ENCODE data around the gene SLC9A9. TPM values are rescaled to one million over a fixed set of nuclear protein-coding genes. Genes with fewer than 3 reads are reported as not detected.

The SLC9A9 gene
- total and polyA plus RNA-seq, 2 of the 8 experiments (the other 6 are each of a cell fraction or from before 2014, with no cell fraction given): 0.48 to 1.1 TPM

GRCh38 chr3:143298380-143298779, 549.9 kb downstream of the SLC9A9 start:
- Histone ChIP-seq H3K23ac (ENCODE audit: insufficient read length) (no peak overlapping the region), H3K4me3 (ENCODE audit: extremely low read depth in 1 of 4, insufficient read depth in 2 of 4, low read depth in 3 of 4, low read length in 4 of 4) (no peak overlapping the region), H2BK120ac (replicated peaks; ENCODE audit: low read depth, low read length) (no peak overlapping the region), H2AFZ (ENCODE audit: low read length) (no peak overlapping the region), H4K8ac (ENCODE audit: extremely low read depth, insufficient read depth, low read length) (no peak overlapping the region), H3K4me1 (replicated peaks in 1 of 4; ENCODE audit: control insufficient read depth in 3 of 4, insufficient read depth in 4 of 4, low read length in 3 of 4) (peaks cover 0 to 4% (median 0%) of the 10 kb centered on the region in 4 experiments; a peak in 1 of 7 replicates), H3K18ac (ENCODE audit: extremely low read depth, low read length) (no peak overlapping the region), H4K20me1 (replicated peaks in 1 of 2; ENCODE audit: control insufficient read depth in 1 of 2, insufficient read depth in 2 of 2, low read length in 2 of 2) (no peaks in the 10 kb centered on the region), H4K91ac (replicated peaks; ENCODE audit: insufficient read length, low read length) (no peak overlapping the region), H3K4me2 (ENCODE audit: insufficient read depth in 1 of 2, low read depth in 2 of 2, low read length in 2 of 2) (no peak overlapping the region), H3K56ac (replicated peaks; ENCODE audit: insufficient read length, low read depth, low read length) (no peak overlapping the region), H3K79me2 (ENCODE audit: control insufficient read depth in 1 of 2, insufficient read depth in 2 of 2, low read length in 2 of 2) (no peaks in the 10 kb centered on the region), H3K4ac (replicated peaks; ENCODE audit: insufficient read length, low read depth, low read length) (no peak overlapping the region), H3K79me1 (ENCODE audit: low read depth, low read length) (no peaks in the 10 kb centered on the region), H3K9ac (replicated peaks in 1 of 4; ENCODE audit: extremely low read depth in 1 of 4, low read depth in 3 of 4, low read length in 3 of 4) (no peak overlapping the region), H3K27ac (ENCODE audit: low read depth, low read length) (no peak overlapping the region), H3K14ac (ENCODE audit: insufficient read length) (no peak overlapping the region), H2AK5ac (ENCODE audit: low read depth, low read length) (no peak overlapping the region), H2BK20ac (ENCODE audit: low read length) (no peak overlapping the region), H2BK15ac (ENCODE audit: low read length) (no peak overlapping the region), H3K36me3 (ENCODE audit: control insufficient read depth in 2 of 4, insufficient read depth in 4 of 4, low read length in 3 of 4) (no peaks in the 10 kb centered on the region), H3K23me2 (ENCODE audit: low read depth, low read length) (no peaks in the 10 kb centered on the region), H3K27me3 (replicated peaks in 1 of 4; ENCODE audit: control insufficient read depth in 3 of 4, extremely low read depth in 1 of 4, insufficient read depth in 3 of 4, low read length in 3 of 4) (no peaks in the 10 kb centered on the region), H3K9me3 (ENCODE audit: insufficient read depth in 2 of 2, low read depth in 1 of 2, low read length in 1 of 2) (no peaks in the 10 kb centered on the region), H4K5ac (ENCODE audit: insufficient read length, low read depth, low read length) (no peak overlapping the region), H2BK12ac (ENCODE audit: low read depth, low read length) (no peak overlapping the region), H2BK5ac (ENCODE audit: low read depth, low read length) (no peak overlapping the region)
- CTCF ChIA-PET (ENCODE audit: partially characterized antibody): interaction anchor here (1.6 to 1.9 kb wide), 2 partner anchors 8 to 26 kb away, joined by 3 to 6 read pairs; no protein-coding TSS in a partner anchor
- POLR2A ChIA-PET (ENCODE audit: partially characterized antibody): no interaction called here
- DNase-seq (ENCODE audit: low read depth in 1 of 2, low spot score in 2 of 2) (no peak), FAIRE-seq (no peak)
- TF ChIP-seq TAF7 (optimal IDR thresholded peaks at IDR 0.05; ENCODE audit: borderline replicate concordance, low read depth, low read length): no peak
- TF ChIP-seq BACH1 (IDR thresholded peaks at IDR 0.05; ENCODE audit: low read length): no peak
- no peak for TF ChIP-seq MAFK (IDR thresholded peaks at IDR 0.05; ENCODE audit: low read depth, low read length)
- no peak for TF ChIP-seq EZH2 (IDR thresholded peaks at IDR 0.05; ENCODE audit: low read depth, low read length, severe bottlenecking)
- TF ChIP-seq ZNF274 (IDR thresholded peaks at IDR 0.05; ENCODE audit: borderline replicate concordance, extremely low read depth, low read length): no peak
- TF ChIP-seq USF2 (IDR thresholded peaks at IDR 0.05; ENCODE audit: low read length): no peak
- TF ChIP-seq HDAC2 (IDR thresholded peaks at IDR 0.05; ENCODE audit: borderline replicate concordance in 1 of 2, low read depth in 2 of 2, low read length in 2 of 2): no peak
- TF ChIP-seq SIN3A (conservative IDR thresholded peaks at IDR 0.05 in 1 of 2, IDR thresholded peaks at IDR 0.05 in 1 of 2; ENCODE audit: low read depth in 1 of 2, low read length in 2 of 2): no peak
- no peak for TF ChIP-seq NANOG (IDR thresholded peaks at IDR 0.05; ENCODE audit: insufficient read depth, low read depth, low read length, poor library complexity, severe bottlenecking)
- no peak for TF ChIP-seq TBP (IDR thresholded peaks at IDR 0.05; ENCODE audit: low read depth, low read length)
- no peak for TF ChIP-seq SIX5 (IDR thresholded peaks at IDR 0.05; ENCODE audit: low read depth, low read length)
- TF ChIP-seq RNF2 (IDR thresholded peaks at IDR 0.05; ENCODE audit: borderline replicate concordance, low read depth, low read length, missing control alignments, poor library complexity, severe bottlenecking): no peak
- TF ChIP-seq SP4 (IDR thresholded peaks at IDR 0.05; ENCODE audit: low read length): no peak
- no peak for TF ChIP-seq JUN (IDR thresholded peaks at IDR 0.05; ENCODE audit: low read depth, low read length)
